GM19099 (cell line): ENCODE measurements around the gene CSF2RB.
A peak's percentile ranks its signal among the peaks of the same experiment; 100 is the strongest.

Experiments used
- POLR2A ChIP-seq: IDR thresholded peaks from 3 replicates; pipeline ENCODE4 v1.6.1; 2011; ENCODE audit warnings: low read depth; ENCODE audit not compliant: insufficient read length; ENCODE audit errors: extremely low read depth

CSF2RB gene

DNA sequence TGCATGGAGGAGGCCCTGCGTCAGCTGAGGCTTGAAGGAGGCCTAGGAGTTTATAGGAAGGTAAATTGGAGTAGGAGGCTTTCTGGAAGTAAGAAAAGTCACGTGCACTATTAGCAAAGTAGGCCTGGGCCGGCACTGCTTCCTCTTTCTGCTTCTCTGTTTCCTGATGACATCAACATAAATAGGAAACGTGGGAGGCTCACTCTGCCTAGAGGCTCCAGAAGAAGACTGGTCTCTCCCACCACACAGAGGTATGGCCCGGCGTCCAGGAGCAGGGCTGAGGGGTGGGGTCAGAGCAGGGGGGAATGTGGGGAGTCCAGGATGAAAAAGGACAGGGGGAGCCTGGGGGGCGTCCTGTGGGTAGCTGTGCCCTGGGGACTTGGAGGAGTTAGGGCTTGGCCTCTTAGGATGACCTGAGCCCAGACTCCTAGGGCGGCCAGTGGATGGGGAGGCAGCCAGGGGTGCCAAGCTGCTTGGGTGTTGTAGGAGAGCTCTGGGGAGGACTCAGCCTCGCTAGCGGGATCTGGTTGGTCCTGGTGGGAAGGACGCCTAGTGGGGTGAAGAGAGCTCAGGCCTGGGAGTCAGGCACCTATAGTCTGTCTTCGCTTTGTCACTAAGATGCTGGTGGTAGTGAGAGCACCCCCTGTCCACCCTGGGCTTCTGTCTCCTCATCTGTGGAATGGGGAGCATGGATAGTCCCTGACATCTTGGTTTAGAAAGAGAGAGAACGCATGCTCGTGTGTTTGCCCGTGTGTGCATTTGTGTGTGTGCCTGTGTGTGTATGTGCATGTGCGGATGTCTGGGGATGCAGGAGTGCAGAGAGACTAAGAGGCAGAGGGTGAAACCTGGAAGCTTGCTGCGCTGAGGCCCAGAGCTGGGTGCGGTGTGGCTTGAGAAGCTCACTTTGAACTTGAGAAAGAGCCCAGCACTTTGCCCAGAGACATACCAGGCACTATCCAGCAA, at the start of gene CSF2RB:
TSS of gene CSF2RB (plus strand) at position 202 of the 963 bp plus-strand sequence. CDS start 8,580 bp downstream, outside the sequence.
- TF ChIP-seq POLR2A = peak; percentile 53

DNA sequence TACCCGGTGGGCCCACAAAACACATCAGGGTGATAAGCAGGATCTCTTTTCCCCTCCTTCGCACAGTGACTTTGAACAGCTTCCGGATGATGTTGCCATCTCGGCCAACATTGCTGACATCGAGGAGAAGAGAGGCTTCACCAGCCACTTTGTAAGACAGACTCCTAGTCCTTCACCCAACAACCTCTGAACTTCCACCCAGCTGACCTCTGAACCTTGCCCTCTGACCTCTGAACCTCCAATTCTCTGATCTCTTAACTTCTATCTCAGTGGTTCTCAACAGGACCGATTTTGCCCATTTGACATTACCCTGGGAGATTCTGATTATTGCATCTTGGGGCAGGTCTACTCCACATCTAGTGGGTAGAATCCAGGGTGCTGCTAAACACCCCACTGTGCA, 49.4 kb upstream of the CSF2RB start:
- no peak for TF ChIP-seq POLR2A

DNA sequence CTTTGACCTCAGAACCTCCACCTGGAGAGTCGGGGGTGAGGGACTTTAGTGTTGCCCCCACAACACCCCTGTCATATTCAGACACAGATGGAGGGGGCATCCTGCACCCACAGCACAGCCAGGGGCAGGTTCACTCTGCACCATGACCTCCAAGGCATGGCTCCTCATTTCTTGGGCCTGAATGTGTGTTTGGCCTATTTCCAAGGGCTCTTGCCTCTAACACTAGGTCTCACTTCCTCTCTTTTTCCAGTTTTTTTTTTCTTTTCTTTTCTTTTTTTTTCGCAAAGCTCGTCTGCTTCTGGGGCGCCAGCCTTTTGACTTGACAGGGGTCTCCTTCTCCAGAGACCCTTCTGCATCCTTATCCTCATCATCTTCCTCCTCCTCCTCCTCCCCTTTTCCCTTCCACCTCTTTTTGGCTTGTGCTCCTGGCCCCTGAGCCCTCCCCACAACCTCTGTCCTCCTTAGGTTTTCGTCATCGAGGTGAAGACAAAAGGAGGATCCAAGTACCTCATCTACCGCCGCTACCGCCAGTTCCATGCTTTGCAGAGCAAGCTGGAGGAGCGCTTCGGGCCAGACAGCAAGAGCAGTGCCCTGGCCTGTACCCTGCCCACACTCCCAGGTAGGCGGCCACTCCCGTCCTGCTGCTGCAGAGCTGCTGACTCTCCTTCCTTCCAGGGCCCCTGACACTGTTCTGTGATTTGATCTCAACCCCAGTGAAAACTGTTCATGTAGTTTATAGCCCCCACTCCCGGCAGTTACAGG, 48.8 kb upstream of the CSF2RB start:
- no peak for TF ChIP-seq POLR2A

DNA sequence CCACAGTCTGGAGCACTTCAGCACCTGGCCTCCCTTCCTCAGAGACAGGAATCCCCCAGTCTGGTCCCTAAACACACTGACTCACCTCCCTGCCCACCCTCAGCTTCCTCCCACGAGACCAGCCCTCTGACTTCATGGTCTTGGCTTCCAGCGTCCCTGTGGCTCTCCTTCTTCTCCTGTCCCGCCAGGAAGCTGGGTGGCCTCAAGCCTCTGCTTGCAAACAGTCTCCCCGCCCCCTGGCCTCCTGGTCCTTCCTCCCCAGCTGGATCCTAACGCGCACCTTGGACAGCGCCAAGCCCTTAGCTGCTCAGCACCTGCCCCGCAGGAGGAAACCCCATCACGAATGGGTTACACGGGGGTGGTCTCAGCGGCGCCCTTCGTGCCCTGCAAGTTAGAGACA, 48.1 kb upstream of the CSF2RB start:
- no peak for TF ChIP-seq POLR2A

DNA sequence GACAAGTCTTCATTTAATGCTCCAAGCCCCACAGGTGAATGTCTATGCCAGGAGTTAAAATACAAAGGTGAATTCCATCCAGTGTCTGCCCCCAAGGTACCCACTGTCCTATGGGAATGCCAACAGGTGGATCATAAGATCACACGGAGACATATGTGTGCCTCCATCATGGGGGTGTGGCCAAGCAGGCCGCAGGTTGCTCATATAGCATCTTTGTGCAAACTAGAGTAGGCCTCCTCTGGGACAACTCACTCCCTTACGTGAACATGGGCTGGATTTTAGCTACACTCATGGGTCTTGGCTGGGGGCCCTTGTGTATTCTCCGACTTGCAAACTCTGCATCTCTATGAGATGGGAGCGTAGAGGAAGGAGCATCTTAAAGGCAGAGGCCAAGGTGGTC, 45.7 kb upstream of the CSF2RB start:
- TF ChIP-seq POLR2A = no peak

DNA sequence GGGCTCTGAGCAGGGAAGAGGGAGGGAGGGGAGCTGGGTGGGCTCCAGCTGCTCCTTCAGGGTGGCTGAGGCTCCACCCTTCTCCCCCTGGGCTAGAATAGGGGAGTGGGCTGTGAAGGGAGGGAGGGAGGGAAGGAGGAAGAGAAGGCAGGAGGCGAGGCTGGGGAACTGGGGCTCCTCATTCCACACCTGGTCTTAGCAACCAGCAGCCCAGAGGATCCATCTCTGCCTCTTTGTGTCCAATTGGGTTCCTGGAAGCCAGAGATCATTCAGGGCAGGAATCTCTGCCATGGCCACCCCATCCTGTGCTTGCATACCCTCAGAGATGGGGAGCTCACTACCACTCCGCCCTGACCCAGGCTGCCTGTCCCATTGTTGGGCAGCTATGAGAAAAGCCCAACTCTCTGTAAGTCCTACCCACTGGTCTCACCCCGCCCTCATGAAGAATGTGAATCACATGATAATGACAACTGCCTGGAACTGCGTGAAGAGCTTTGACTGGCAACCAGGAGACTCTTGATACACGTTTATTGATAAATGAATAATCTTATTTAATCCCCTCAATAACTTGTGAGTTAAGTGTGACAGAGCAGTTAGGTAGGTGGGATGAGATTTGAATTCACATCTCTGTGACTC, 44.8 kb upstream of the CSF2RB start:
- TF ChIP-seq POLR2A = no peak

DNA sequence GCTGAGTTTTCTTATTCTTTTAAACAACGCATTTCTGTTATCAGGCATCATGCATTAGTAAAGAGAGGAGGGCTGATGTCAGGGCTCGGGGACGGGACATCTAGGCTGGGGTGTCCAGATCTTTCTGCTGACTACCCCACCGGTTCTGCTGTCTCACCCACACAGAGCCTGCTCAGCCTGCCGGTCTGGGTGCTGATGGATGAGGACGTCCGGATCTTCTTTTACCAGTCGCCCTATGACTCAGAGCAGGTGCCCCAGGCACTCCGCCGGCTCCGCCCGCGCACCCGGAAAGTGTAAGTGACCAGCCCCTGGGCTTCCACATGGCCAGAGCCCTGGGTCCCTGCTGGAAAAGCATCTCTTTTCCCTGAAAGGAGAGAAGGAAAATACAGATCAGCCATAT, 43.2 kb upstream of the CSF2RB start:
- no peak for TF ChIP-seq POLR2A

DNA sequence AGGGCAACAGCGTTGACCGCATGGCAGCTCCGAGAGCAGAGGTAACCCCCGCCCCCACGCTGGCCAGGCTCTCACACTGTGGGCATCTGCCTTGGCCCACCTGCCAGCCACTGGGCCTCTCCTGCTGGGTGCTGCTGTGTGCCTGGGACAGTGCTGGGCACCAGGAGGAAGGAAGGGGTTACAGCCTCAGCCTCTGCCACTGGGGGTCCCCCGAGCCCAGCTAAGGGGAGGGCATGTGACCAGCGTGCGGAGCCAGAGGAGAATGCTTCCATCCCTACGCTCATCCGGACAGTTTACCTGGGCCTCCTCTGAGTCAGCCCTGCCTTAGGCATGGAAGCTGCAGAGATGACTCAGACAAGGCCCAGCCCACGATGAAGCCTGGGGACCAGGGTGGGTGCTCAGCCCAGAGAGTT, 41.8 kb upstream of the CSF2RB start:
- no peak for TF ChIP-seq POLR2A

DNA sequence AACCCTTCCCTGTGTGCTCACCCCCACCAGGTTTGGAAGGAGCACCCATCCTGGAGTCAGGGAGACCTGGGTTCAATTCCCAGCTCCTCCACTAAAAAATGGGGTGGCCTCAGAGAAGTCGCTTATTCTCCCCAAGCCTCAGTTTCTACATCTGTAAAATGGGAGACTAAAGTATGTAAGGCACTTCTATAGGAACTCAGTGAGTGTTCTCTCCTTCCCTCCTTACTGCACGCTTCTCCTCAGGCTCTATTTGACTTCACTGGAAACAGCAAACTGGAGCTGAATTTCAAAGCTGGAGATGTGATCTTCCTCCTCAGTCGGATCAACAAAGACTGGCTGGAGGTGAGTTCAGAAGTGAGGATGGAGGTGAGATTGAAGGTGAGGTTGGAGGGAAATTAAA, 41.3 kb upstream of the CSF2RB start:
- TF ChIP-seq POLR2A = no peak

DNA sequence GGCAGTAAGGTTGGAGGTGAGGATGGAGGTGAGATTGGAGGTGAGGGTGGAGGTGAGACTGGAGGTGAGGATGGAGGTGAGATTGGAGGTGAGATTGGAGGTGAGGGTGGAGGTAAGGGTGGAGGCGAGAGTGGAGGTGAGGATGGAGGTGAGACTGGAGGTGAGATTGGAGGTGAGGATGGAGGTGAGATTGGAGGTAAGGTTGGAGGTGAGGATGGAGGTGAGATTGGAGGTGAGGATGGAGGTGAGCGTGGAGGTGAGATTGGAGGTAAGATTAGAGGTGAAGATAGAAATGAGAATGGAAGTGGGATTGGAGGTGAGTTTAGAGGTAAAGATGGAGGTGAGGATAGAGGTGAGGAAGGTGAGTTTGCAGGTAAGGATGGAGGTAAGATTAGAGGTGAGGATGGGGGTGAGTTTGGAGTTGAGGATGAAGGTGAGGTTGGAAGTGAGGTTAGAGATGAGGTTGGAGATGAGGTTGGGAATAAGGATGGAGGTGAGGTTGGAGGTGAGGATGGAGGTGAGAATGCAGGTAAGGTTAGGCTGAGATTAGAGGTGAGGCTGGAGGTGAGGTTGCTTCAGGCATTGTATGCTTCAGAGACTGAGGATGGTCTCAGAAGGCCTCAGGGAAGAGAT, 40.4 kb upstream of the CSF2RB start:
- TF ChIP-seq POLR2A = no peak

DNA sequence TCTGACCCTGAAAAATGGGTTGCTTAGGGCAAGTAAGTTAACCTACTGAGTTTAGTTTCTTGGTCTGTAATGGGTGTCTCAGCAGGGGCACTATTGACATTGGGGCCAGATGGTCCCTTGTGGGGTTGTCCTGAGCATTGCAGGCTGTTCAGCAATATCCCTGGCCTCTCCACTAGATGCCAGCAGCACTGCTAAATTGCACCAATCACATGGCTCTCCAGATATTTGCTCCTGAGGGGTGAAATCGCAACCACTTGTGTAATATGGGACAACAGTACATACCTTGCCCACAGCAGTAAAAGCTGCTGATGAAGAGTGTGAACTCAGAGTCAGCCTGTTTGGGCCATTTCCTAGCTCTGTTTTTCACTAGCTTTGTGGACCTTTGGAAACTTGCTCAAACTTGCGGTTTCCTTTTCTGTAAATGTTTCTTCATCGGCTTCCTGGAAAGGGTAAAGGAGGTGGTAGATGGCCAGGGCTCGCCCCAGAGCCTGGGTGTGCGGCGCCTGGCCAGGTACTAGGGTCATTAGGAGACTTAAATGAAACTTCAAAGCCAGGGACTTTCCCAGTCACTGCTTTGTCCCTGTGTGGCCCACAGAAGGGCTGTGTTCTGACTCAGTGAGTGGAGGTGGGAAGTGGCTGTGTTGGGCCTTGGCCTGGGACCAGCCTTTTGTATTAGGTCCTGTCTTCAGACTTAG, 39.7 kb upstream of the CSF2RB start:
- TF ChIP-seq POLR2A = peak; percentile 41

DNA sequence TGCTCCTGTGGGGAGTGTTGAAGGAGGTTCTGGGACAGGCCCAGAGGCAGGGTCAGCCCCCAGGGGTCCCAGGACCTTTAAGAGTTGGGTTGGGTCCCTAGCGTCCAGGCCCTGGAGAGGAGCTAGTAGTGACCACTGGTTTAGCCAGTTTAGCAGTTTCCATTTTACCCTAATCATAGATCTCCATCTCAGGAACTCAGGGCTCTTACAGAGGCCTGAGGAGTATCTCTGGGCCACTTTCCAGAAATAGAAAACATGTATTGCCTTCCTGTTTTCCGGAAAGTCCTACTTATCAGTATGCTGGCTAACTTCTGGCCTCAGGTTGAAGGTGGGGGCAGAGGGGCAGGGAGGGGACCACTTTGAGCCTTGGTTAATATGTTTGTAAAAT, 39.1 kb upstream of the CSF2RB start:
- TF ChIP-seq POLR2A = no peak

DNA sequence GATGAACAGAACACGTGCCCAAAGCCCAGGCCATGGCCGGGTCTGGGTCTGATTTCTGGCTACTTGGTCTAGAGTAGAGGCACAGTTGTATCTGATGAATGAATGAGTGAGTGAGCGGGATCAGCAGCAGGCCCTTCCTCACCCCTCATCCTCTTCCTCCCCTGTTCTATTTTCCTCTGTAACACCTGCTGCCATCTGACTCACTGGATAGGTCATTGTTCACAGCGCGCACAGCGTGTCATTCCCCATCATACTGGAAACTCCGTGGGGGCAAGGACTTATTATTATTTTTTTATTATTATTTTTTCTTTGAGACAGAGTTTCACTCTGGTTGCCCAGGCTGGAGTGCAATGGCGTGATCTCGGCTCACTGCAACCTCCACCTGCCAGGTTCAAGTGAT, 38.7 kb upstream of the CSF2RB start:
- TF ChIP-seq POLR2A = no peak

DNA sequence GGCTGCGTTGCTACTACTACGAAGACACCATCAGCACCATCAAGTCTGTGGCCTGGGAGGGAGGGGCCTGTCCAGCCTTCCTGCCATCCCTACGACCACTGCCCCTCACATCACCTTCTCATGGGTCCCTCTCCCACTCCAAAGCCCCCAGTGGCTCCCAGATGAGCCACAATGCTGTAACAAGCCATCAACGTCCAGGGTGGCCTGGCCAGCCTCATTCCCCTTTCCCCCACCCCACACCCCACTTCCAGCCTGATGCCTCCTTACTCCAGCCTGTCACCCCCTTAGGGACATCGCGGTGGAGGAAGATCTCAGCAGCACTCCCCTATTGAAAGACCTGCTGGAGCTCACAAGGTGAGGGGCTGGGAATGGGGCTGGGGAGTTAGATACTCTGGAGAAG, 37.7 kb upstream of the CSF2RB start:
- TF ChIP-seq POLR2A = no peak
